Sigmoid colon (tissue), 4 donors: Measurements from ENCODE around the gene CABLES2.

ENCODE experiments used
- EP300 ChIP-seq, 4 donors: sonication (generic); formaldehyde crosslinking; IDR thresholded peaks; one replicate each; pipeline ENCODE4 v1.6.1; 2017; ENCODE audit warnings: antibody characterized with exemption in 4 of 4
- POLR2A ChIP-seq, 2 donors: fragments of 450-650 bp; IDR thresholded peaks; one replicate each; pipeline ENCODE4 v1.6.1; 2016; ENCODE audit warnings: antibody characterized with exemption in 2 of 2, mild to moderate bottlenecking in 2 of 2, moderate library complexity in 2 of 2
- POLR2AphosphoS5 ChIP-seq, 4 donors: sonication (generic); formaldehyde crosslinking; IDR thresholded peaks; one replicate each; pipeline ENCODE4 v1.6.1; 2017; ENCODE audit warnings: antibody characterized with exemption in 4 of 4
- TF ChIP-seq, protein P1 (sequence below), 4 experiments: fragments of 450-650 bp in 3 of 4; fragments of 200-600 bp in 1 of 4; IDR thresholded peaks; one replicate each; pipeline ENCODE4 v1.5.1; 2016 to 2019; ENCODE audit warnings: antibody characterized with exemption in 4 of 4, mild to moderate bottlenecking in 3 of 4, moderate library complexity in 2 of 4

GRCh38 chr20:62362590-62362940, 44.5 kb downstream of the CABLES2 start:
- TF ChIP-seq POLR2A (IDR thresholded peaks at IDR 0.05) (no peak), POLR2AphosphoS5 (IDR thresholded peaks at IDR 0.05) (no peak), EP300 (IDR thresholded peaks at IDR 0.05) (no peak)
- TF ChIP-seq, protein P1, sequence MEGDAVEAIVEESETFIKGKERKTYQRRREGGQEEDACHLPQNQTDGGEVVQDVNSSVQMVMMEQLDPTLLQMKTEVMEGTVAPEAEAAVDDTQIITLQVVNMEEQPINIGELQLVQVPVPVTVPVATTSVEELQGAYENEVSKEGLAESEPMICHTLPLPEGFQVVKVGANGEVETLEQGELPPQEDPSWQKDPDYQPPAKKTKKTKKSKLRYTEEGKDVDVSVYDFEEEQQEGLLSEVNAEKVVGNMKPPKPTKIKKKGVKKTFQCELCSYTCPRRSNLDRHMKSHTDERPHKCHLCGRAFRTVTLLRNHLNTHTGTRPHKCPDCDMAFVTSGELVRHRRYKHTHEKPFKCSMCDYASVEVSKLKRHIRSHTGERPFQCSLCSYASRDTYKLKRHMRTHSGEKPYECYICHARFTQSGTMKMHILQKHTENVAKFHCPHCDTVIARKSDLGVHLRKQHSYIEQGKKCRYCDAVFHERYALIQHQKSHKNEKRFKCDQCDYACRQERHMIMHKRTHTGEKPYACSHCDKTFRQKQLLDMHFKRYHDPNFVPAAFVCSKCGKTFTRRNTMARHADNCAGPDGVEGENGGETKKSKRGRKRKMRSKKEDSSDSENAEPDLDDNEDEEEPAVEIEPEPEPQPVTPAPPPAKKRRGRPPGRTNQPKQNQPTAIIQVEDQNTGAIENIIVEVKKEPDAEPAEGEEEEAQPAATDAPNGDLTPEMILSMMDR (IDR thresholded peaks at IDR 0.05): no peak
